ENCODE results near the gene PRX. TPM values are rescaled to one million over a fixed set of nuclear protein-coding genes. Genes with fewer than 3 reads are reported as not detected.
A peak's percentile ranks its signal among the peaks of the same experiment; 100 is the strongest.

PRX gene
- total and polyA plus RNA-seq, 9 of the 15 experiments (the other 6 are each of a cell fraction or from before 2014, with no cell fraction given) = 0.65 to 3.5 (median 1.7) TPM; not detected in 2

DNA sequence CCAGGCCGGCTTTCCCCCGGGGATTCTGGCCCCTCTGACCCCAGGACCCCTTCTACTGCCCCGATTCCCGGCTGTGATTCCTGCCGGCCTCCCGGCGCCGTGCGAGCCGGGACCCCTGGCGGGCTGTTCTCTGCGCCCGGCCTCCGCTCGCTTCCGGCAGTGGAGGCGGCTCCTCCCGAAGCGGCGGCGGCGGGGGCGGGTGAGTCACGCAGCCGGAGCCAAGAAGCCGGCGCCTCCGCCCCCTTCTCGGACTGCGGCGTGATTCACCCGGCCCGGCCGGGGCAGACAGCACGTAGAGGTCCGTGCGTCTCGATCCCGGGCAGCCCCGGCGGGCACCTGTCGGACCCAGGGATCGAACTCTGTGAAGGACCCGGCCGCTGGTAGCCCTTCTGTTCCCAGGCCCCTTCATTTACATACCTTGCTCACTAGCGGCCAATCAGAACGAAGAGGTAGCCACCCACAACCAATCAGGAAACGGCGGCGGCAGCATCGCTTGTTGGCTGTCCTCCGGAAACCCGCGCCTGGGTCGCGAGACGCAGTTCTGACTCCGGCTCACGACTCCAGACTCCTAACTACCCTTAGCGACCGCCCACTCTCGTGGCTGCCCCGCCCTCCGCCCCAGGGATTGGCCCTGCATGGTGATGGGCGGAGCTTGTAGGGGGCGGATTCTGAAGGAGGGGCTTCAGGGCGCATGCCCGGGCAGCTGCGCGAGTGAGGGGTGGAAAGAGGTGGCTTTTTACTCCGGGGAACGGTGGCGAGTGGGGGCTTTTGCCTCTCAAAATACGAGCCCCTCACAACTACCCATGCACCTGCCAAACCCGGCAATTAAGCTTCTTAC, 12.5 kb upstream of the PRX start, which contains the start of gene SERTAD1 (continued):
- no peak for TF ChIP-seq ZC3H4 (CRISPR knock-in tag; IDR thresholded peaks at IDR 0.05; ENCODE audit: borderline replicate concordance)
- no peak for TF ChIP-seq BACH1 (tag; IDR thresholded peaks at IDR 0.05)
- peak in 1 of 2 experiments; percentile 18; a peak in 2 of 4 replicates for TF ChIP-seq RAD21 (CRISPR knock-in tag; conservative IDR thresholded peaks at IDR 0.05 in 1 of 2, IDR thresholded peaks at IDR 0.05 in 1 of 2)
- no peak for TF ChIP-seq CBX3 (IDR thresholded peaks at IDR 0.05; ENCODE audit: borderline replicate concordance in 1 of 2, low read length in 2 of 2)
- TF ChIP-seq SNRNP70 (optimal IDR thresholded peaks at IDR 0.05; ENCODE audit: low read depth, low read length) = no peak
- no peak for TF ChIP-seq MYBL2 (IDR thresholded peaks at IDR 0.05; ENCODE audit: low read depth)
- no peak for TF ChIP-seq MYBL2 (CRISPR knock-in tag; IDR thresholded peaks at IDR 0.05; ENCODE audit: borderline replicate concordance)
- TF ChIP-seq ZNF583 (CRISPR knock-in tag; IDR thresholded peaks at IDR 0.05) = no peak
- no peak for TF ChIP-seq RBM15 (IDR thresholded peaks at IDR 0.05; ENCODE audit: insufficient read depth, low read length)
- TF ChIP-seq NR1H2 (CRISPR knock-in tag; IDR thresholded peaks at IDR 0.05) = no peak
- TF ChIP-seq FIP1L1 (IDR thresholded peaks at IDR 0.05; ENCODE audit: low read depth, low read length, poor library complexity, severe bottlenecking) = peak; percentile 92
- TF ChIP-seq ZNF121 (CRISPR knock-in tag; conservative IDR thresholded peaks at IDR 0.05) = peak; percentile 36; the same call in 1 of the 2 replicates
- no peak for TF ChIP-seq ZNF274 (IDR thresholded peaks at IDR 0.05; ENCODE audit: borderline replicate concordance, low read depth, low read length)
- TF ChIP-seq, protein P1, sequence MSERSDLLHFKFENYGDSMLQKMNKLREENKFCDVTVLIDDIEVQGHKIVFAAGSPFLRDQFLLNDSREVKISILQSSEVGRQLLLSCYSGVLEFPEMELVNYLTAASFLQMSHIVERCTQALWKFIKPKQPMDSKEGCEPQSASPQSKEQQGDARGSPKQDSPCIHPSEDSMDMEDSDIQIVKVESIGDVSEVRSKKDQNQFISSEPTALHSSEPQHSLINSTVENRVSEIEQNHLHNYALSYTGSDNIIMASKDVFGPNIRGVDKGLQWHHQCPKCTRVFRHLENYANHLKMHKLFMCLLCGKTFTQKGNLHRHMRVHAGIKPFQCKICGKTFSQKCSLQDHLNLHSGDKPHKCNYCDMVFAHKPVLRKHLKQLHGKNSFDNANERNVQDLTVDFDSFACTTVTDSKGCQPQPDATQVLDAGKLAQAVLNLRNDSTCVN (CRISPR knock-in tag; IDR thresholded peaks at IDR 0.05) = no peak
- no peak for TF ChIP-seq KLF16 (IDR thresholded peaks at IDR 0.05)
- no peak for TF ChIP-seq SMAD2 (IDR thresholded peaks at IDR 0.05; ENCODE audit: low read depth, low read length)
- TF ChIP-seq NFIX (CRISPR knock-in tag; IDR thresholded peaks at IDR 0.05; ENCODE audit: low read depth) = no peak
- 0 out of 2 replicates have a peak, but pooled peaks have one; percentile 33 for TF ChIP-seq ZNF589 (CRISPR knock-in tag; IDR thresholded peaks at IDR 0.05; ENCODE audit: low read depth)
- TF ChIP-seq POLR2A (conservative IDR thresholded peaks at IDR 0.05) = peak; percentile 97
- TF ChIP-seq ZNF324 (CRISPR knock-in tag; IDR thresholded peaks at IDR 0.05) = no peak
- no peak for TF ChIP-seq MAFK (IDR thresholded peaks at IDR 0.05; ENCODE audit: low read length)
- TF ChIP-seq ZNF644 (tag; IDR thresholded peaks at IDR 0.05; ENCODE audit: low read depth) = no peak
- TF ChIP-seq NBN (IDR thresholded peaks at IDR 0.05; ENCODE audit: low read depth) = no peak
- TF ChIP-seq, protein P2, sequence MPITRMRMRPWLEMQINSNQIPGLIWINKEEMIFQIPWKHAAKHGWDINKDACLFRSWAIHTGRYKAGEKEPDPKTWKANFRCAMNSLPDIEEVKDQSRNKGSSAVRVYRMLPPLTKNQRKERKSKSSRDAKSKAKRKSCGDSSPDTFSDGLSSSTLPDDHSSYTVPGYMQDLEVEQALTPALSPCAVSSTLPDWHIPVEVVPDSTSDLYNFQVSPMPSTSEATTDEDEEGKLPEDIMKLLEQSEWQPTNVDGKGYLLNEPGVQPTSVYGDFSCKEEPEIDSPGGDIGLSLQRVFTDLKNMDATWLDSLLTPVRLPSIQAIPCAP (CRISPR knock-in tag; IDR thresholded peaks at IDR 0.05; ENCODE audit: borderline replicate concordance) = no peak
